GM23248 (cell line): ENCODE data around the gene CROCC.
"Not testable (repeated sequence)": the region's sequence is repeated elsewhere in the genome, so short reads cannot be mapped to it uniquely, and the experiment has no call there.

Source experiments
- EZH2 ChIP-seq: fragments of 200-600 bp; sonication (generic); IDR thresholded peaks from 2 replicates; pipeline ENCODE4 v1.6.1; 2018; ENCODE audit warnings: antibody characterized with exemption, mild to moderate bottlenecking; ENCODE audit not compliant: insufficient read depth, poor library complexity, severe bottlenecking
- EZH2phosphoT487 ChIP-seq: fragments of 200-600 bp; sonication (generic); IDR thresholded peaks from 2 replicates; pipeline ENCODE4 v1.6.1; 2018; ENCODE audit warnings: antibody characterized with exemption, moderate library complexity, mild to moderate bottlenecking, low read depth; ENCODE audit not compliant: insufficient read depth

DNA sequence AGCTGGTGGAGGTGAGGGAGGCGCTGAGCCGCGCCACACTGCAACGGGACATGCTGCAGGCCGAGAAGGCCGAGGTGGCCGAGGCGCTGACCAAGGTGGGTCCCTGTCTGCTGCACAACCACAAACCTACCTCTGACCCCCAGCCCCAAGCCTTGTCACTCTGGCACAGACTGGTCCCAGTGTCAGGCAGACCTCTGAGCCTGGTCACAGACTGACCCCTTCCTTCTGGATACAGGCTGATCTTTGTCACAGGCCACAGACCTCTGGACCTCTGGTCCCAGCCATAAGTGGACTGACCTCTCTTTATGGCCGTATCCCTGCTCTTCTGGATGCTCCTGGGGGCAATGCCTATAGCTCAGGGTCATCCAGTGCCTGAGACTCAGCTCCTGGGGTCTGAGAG, 23.8 kb downstream of the CROCC start:
- not testable (repeated sequence) for TF ChIP-seq EZH2, EZH2phosphoT487
